GM19395 (cell line): ENCODE data around the gene CCDC160.

ENCODE experiments used
- ATAC-seq: cut with Tn5 transposase; IDR thresholded peaks from one replicate; pipeline ENCODE4 v1.9.1; 2021; ENCODE audit warnings: mild to moderate bottlenecking, moderate library complexity; ENCODE audit not compliant: unreplicated experiment

The CCDC160 gene

DNA sequence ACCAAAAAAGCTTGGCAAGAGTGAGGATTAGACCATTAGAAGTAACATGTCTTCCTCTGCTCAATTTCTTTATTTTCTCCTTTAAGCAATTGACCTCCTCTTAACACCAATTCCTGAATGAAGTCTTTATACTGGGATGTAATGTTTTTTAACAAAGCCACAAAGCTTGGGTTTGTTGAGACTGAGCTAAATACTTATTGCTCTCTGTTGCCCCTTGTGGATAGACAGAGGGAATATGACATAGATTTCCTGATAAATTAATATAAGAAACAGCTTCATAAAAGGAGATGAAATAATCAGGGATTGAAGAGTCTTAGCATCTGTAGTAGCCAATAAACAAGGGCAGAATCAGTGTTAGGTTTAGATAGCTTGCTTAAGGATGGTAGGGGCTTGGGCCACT is 57.6 kb downstream of the CCDC160 start:
- ATAC-seq, result no peak
